ENCODE data around the gene OR4C6.

The OR4C6 gene

GRCh38 chr11:55714982-55715888, 53.2 kb downstream of the OR4C6 start:
- TF ChIP-seq CTCF (IDR thresholded peaks at IDR 0.05; ENCODE audit: insufficient read depth, low read depth, low read length, missing control alignments), result peak; percentile 29
- peak; percentile 42 for DNase-seq (ENCODE audit: low read depth)
- no peak overlapping the region for H3K4me3 ChIP-seq (ENCODE audit: low read depth, low read length)
